NCI-H1436 (cell line): ENCODE results near the gene SPPL2A.

Source experiments
- DNase-seq: peaks from one replicate; lab custom pipeline; 2025; lab: John Stamatoyannopoulos, UW

The SPPL2A gene

GRCh38 chr15:50686469-50687301, 78.8 kb downstream of the SPPL2A start, which contains the start of gene TRPM7:
TRPM7 (minus strand) TSS chr15:50686797; CDS start chr15:50686533, 264 bp downstream.
- DNase-seq, result peak; percentile 81

GRCh38 chr15:50685976-50686468, 79.5 kb downstream of the SPPL2A start:
- peak; percentile 47 for DNase-seq

- no peak for DNase-seq
These were observed 80.1 kb downstream of the SPPL2A start for GRCh38 chr15:50685191-50685975.

GRCh38 chr15:50681467-50681866, 84.0 kb downstream of the SPPL2A start:
- no peak for DNase-seq

- DNase-seq, result no peak
These were observed 88.6 kb downstream of the SPPL2A start for GRCh38 chr15:50676799-50677483.

GRCh38 chr15:50675535-50676144, 89.9 kb downstream of the SPPL2A start:
- no peak for DNase-seq

- no peak for DNase-seq
These were observed 95.4 kb downstream of the SPPL2A start for GRCh38 chr15:50670115-50670514.

GRCh38 chr15:50669611-50670010, 95.9 kb downstream of the SPPL2A start:
- no peak for DNase-seq

- DNase-seq, result no peak
These were observed 99.6 kb downstream of the SPPL2A start for GRCh38 chr15:50665938-50666337.

- DNase-seq, result no peak
These were observed 110.0 kb downstream of the SPPL2A start for GRCh38 chr15:50655555-50655954.

GRCh38 chr15:50653156-50653743, 112.3 kb downstream of the SPPL2A start:
- DNase-seq, result no peak

- DNase-seq, result no peak
These were observed 112.8 kb downstream of the SPPL2A start for GRCh38 chr15:50652671-50653070.
